PFSK-1 (cell line): ENCODE results near the gene NXPH1.

Experiments used
- POLR2AphosphoS5 ChIP-seq: IDR thresholded peaks from 2 replicates; pipeline ENCODE4 v1.6.1; 2012; ENCODE audit warnings: low read depth, mild to moderate bottlenecking, control low read depth, low read length, moderate library complexity
- SIN3A ChIP-seq: IDR thresholded peaks from 2 replicates; pipeline ENCODE4 v1.6.1; 2012; ENCODE audit warnings: mild to moderate bottlenecking, low read length, moderate library complexity, borderline replicate concordance; ENCODE audit not compliant: insufficient read depth

GRCh38 chr7:8481752-8482446 lies 48.5 kb downstream of the NXPH1 start:
- TF ChIP-seq POLR2AphosphoS5 (no peak), SIN3A (no peak)
